Cardiac muscle cell (in vitro differentiated cells and primary cell): Measurements from ENCODE around the gene HSBP1. TPM values are rescaled to one million over a fixed set of nuclear protein-coding genes. Genes with fewer than 3 reads are reported as not detected.
A peak's percentile ranks its signal among the peaks of the same experiment; 100 is the strongest.

ENCODE experiments used
- DNase-seq, 2 donors: peaks; one replicate each; pipeline versions ENCODE4 v3.0.0 to v3.0.0-alpha.2; 2010 to 2017; ENCODE audit warnings: low read depth in 1 of 2, low spot score in 1 of 2
- H3K27ac ChIP-seq: fragments of 200-600 bp; sonication (generic); 2 replicates; pipeline ENCODE4 v1.5.1; 2016
- H3K27me3 ChIP-seq: fragments of 200-600 bp; sonication (generic); 2 replicates; pipeline ENCODE4 v1.6.0; 2016; ENCODE audit warnings: control low read depth
- H3K36me3 ChIP-seq: fragments of 200-600 bp; sonication (generic); 2 replicates; pipeline ENCODE4 v1.5.1; 2016; ENCODE audit warnings: control low read depth
- H3K4me1 ChIP-seq: fragments of 200-600 bp; sonication (generic); 2 replicates; pipeline ENCODE4 v1.8.1; 2017; ENCODE audit warnings: low read depth, mild to moderate bottlenecking, mixed run types
- H3K4me3 ChIP-seq: fragments of 200-600 bp; sonication (generic); 2 replicates; pipeline ENCODE4 v1.5.1; 2016; ENCODE audit warnings: mild to moderate bottlenecking
- H3K9me3 ChIP-seq: fragments of 200-600 bp; sonication (generic); 2 replicates; pipeline ENCODE4 v1.5.1; 2017; ENCODE audit warnings: low read depth, mild to moderate bottlenecking, control low read depth
- CTCF ChIP-seq: IDR thresholded peaks from 2 replicates; pipeline ENCODE4 v1.5.1; 2012; ENCODE audit warnings: low read depth, mild to moderate bottlenecking, low read length
- polyA plus RNA-seq: library from polyadenylated mRNA; unstranded; fragments of >200 nt; fragmentation: Nextera tagmentation; extraction: Ambion mirVana; gene quantifications from 2 replicates; pipeline ENCODE4 v1.2.1, GENCODE V29; 2016
- total RNA-seq: library from RNA; depleted of rRNA; stranded (reverse); fragments of >200 nt; gene quantifications from 2 replicates; pipeline ENCODE4 v1.2.3, GENCODE V29; 2016

HSBP1 gene
- total and polyA plus RNA-seq, 2 experiments from 2014 or later: 16.7 to 529 TPM

- no peak for DNase-seq
- H3K36me3 ChIP-seq: no peaks in the 10 kb centered on the region
Measured at GRCh38 chr16:83831456-83831987, 23.7 kb downstream of the HSBP1 start.

GRCh38 chr16:83833921-83834320, 26.1 kb downstream of the HSBP1 start:
- no peaks in the 10 kb centered on the region for H3K4me1 ChIP-seq
- no peak for TF ChIP-seq CTCF
- no peak overlapping the region for H3K4me3 ChIP-seq
- no peak for DNase-seq
- H3K27me3 ChIP-seq: no peaks in the 10 kb centered on the region
- H3K36me3 ChIP-seq: no peaks in the 10 kb centered on the region
- no peak overlapping the region for H3K27ac ChIP-seq
- no peaks in the 10 kb centered on the region for H3K9me3 ChIP-seq

More at GRCh38 chr16:83831456-83831987, 23.7 kb downstream of the HSBP1 start:
- TF ChIP-seq CTCF: no peak
- no peak overlapping the region for H3K27ac ChIP-seq
- no peaks in the 10 kb centered on the region for H3K27me3 ChIP-seq
- H3K9me3 ChIP-seq: no peaks in the 10 kb centered on the region
- H3K4me3 ChIP-seq: no peak overlapping the region
- no peaks in the 10 kb centered on the region for H3K4me1 ChIP-seq

- H3K27ac ChIP-seq: no peak overlapping the region
- TF ChIP-seq CTCF: no peak
- no peaks in the 10 kb centered on the region for H3K4me1 ChIP-seq
- H3K4me3 ChIP-seq: no peak overlapping the region
- no peaks in the 10 kb centered on the region for H3K36me3 ChIP-seq
- no peaks in the 10 kb centered on the region for H3K27me3 ChIP-seq
- peak in 1 of 2 donors; percentile 84 for DNase-seq
- H3K9me3 ChIP-seq: no peaks in the 10 kb centered on the region
Measured at GRCh38 chr16:83835586-83836566, 28.1 kb downstream of the HSBP1 start.

GRCh38 chr16:83837566-83837965, 29.8 kb downstream of the HSBP1 start:
- no peaks in the 10 kb centered on the region for H3K9me3 ChIP-seq
- H3K4me3 ChIP-seq: no peak overlapping the region
- no peaks in the 10 kb centered on the region for H3K27me3 ChIP-seq
- no peaks in the 10 kb centered on the region for H3K36me3 ChIP-seq
- no peak for TF ChIP-seq CTCF
- H3K27ac ChIP-seq: no peak overlapping the region
- DNase-seq: no peak
- peaks cover 1% of the 10 kb centered on the region for H3K4me1 ChIP-seq

GRCh38 chr16:83838151-83838550, 30.4 kb downstream of the HSBP1 start:
- Histone ChIP-seq H3K4me1 (peaks cover 7% of the 10 kb centered on the region), H3K36me3 (no peaks in the 10 kb centered on the region), H3K9me3 (no peaks in the 10 kb centered on the region), H3K27me3 (no peaks in the 10 kb centered on the region), H3K4me3 (no peak overlapping the region), H3K27ac (no peak overlapping the region)
- no peak for TF ChIP-seq CTCF
- DNase-seq: no peak
